ENCODE results near the gene ZNF888.
"Not testable (repeated sequence)": the region's sequence is repeated elsewhere in the genome, so short reads cannot be mapped to it uniquely, and the experiment has no call there.

Gene ZNF888

DNA sequence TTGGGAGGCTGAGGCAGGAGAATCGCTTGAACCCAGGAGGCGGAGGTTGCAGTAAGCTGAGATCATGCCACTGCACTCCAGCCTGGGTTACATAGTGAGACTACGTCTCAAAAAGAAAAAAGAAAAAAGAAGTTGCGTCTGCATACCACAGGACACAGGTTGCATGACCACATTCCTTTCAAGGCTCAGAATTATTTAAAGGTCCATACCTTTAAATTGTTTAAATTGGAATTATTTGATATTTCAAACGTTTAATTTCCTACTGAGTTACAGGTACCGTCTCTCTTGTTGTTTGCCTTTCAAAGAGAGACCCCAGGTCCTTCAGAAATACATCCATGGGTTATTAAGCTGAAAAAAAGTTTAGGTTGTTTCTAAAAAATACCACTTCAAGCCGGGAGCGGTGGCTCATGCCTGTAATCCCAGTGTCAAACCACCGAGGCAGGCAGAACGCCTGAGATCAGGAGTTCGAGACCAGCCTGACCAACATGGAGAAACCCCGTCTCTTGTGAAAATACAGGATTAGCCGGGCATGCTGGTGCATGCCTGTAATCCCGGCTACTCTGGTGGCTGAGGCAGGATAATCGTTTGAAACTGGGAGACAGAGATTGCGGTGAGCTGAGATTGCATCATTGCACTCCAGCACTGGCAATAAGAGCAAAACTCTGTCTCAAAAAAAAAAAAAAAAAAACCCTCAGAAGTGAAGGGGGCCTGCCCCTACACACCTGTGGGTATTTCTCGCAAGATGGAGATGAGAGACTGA is 20.8 kb upstream of the ZNF888 start:
- no peak overlapping the region for H3K4me3 ChIP-seq (ENCODE audit: low read depth, low read length)
- no peak for DNase-seq (ENCODE audit: low read depth)
- TF ChIP-seq CTCF (IDR thresholded peaks at IDR 0.05; ENCODE audit: low read depth, low read length, missing control alignments): no peak
- in situ Hi-C loops (cut with HindIII; ENCODE audit: low sequenced_read_pairs): no loop called here

- TF ChIP-seq CTCF (IDR thresholded peaks at IDR 0.05; ENCODE audit: low read depth, low read length, missing control alignments): no peak
- H3K4me3 ChIP-seq (ENCODE audit: low read depth, low read length): peak overlapping the region; percentile 90
- DNase-seq (ENCODE audit: low read depth): no peak
- in situ Hi-C loops (cut with HindIII; ENCODE audit: low sequenced_read_pairs): no loop called here
Measured at GRCh38 chr19:52943134-52943883, 20.1 kb upstream of the ZNF888 start.

GRCh38 chr19:52942386-52943133 is 19.3 kb upstream of the ZNF888 start:
- no peak for TF ChIP-seq CTCF (IDR thresholded peaks at IDR 0.05; ENCODE audit: low read depth, low read length, missing control alignments)
- in situ Hi-C loops (cut with HindIII; ENCODE audit: low sequenced_read_pairs): no loop called here
- peak overlapping the region; percentile 90 for H3K4me3 ChIP-seq (ENCODE audit: low read depth, low read length)
- DNase-seq (ENCODE audit: low read depth): no peak

DNA sequence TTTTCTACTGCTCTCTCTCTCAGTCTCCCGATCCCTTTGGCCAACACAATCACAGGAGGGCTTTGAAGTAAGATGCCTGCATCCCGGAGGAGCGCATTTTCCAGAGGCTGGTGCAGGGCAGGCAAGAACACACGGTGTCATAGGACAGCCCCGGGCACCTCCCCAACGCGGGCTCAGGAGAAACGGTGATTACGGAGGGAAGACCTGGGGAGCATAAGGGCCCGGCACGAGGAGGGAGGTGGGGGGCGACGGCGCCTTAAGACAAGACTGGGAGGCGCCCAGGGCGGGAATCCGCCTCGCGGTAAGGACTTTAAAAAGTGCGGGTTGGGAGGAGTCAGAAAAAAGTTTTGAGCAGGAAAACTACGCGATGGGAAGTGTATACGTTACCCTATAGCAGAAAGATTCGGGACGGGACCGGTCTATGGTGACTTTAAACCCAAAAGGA is 18.7 kb upstream of the ZNF888 start:
- no peak for TF ChIP-seq CTCF (IDR thresholded peaks at IDR 0.05; ENCODE audit: low read depth, low read length, missing control alignments)
- DNase-seq (ENCODE audit: low read depth): no peak
- in situ Hi-C loops (cut with HindIII; ENCODE audit: low sequenced_read_pairs): no loop called here
- H3K4me3 ChIP-seq (ENCODE audit: low read depth, low read length): peak overlapping the region; percentile 90

DNA sequence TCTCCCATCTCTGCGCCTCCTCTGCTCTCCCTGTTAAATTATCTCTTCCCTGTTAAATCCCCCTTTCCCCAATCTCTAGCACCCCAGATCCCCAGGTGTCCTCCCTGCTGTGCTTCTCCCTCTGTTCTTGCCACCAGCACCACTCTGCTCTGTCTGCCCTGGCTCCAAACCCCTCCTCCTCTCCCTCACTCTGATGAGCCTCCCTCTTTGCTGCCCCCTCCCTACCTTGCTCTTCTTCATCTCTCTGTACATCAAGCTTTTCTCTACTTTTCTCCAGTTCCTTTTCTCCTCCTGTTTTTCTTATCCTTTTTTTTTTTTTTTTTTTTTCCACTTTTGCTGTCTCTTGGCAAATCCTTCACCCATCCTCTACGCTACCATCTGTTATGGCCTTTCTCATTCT is 18.3 kb upstream of the ZNF888 start:
- H3K4me3 ChIP-seq (ENCODE audit: low read depth, low read length): peak overlapping the region; percentile 90
- in situ Hi-C loops (cut with HindIII; ENCODE audit: low sequenced_read_pairs); DNase-seq (ENCODE audit: low read depth): not testable (repeated sequence)

GRCh38 chr19:52940905-52941304 is 17.7 kb upstream of the ZNF888 start:
- H3K4me3 ChIP-seq (ENCODE audit: low read depth, low read length); in situ Hi-C loops (cut with HindIII; ENCODE audit: low sequenced_read_pairs); DNase-seq (ENCODE audit: low read depth): not testable (repeated sequence)

GRCh38 chr19:52938761-52939160 is 15.5 kb upstream of the ZNF888 start:
- no peak overlapping the region for H3K4me3 ChIP-seq (ENCODE audit: low read depth, low read length)
- in situ Hi-C loops (cut with HindIII; ENCODE audit: low sequenced_read_pairs): no loop called here
- TF ChIP-seq CTCF (IDR thresholded peaks at IDR 0.05; ENCODE audit: low read depth, low read length, missing control alignments): no peak
- DNase-seq (ENCODE audit: low read depth): no peak
